Astrocyte (in vitro differentiated cells and primary cell): Measurements from ENCODE around the gene CFAP58.

ENCODE experiments used
- EZH2 ChIP-seq: IDR thresholded peaks from 2 replicates; pipeline ENCODE4 v1.6.1; 2012; ENCODE audit warnings: mild to moderate bottlenecking, low read length, inconsistent platforms; ENCODE audit not compliant: insufficient read depth
- TF ChIP-seq, protein P1 (sequence below): IDR thresholded peaks from 2 replicates; pipeline ENCODE4 v1.5.1; 2011; ENCODE audit warnings: low read depth, mild to moderate bottlenecking, inconsistent platforms, low read length, moderate library complexity; ENCODE audit not compliant: insufficient read depth

DNA sequence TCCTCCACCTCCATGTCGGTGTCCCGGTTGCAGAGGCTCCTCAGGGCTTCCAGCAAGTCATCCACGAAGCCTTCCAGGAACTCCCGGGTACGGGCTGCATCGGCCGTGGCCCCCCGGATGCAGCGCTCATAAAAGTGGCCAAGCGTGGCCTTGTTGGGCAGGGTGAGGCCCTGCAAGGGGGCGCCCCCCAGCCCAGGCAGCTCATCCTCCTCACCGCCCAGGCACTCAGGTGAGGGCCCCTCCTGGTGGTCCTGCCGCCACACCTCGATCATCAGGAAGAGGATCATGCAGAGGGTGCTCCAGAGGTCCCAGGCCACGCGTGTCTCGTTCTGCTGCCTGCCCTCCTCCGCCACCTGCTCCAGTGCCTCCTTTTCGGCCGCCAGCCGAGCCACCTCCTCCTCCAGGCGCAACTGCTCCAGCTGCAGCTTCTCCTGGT lies 38.1 kb upstream of the CFAP58 start:
- TF ChIP-seq, protein P1, sequence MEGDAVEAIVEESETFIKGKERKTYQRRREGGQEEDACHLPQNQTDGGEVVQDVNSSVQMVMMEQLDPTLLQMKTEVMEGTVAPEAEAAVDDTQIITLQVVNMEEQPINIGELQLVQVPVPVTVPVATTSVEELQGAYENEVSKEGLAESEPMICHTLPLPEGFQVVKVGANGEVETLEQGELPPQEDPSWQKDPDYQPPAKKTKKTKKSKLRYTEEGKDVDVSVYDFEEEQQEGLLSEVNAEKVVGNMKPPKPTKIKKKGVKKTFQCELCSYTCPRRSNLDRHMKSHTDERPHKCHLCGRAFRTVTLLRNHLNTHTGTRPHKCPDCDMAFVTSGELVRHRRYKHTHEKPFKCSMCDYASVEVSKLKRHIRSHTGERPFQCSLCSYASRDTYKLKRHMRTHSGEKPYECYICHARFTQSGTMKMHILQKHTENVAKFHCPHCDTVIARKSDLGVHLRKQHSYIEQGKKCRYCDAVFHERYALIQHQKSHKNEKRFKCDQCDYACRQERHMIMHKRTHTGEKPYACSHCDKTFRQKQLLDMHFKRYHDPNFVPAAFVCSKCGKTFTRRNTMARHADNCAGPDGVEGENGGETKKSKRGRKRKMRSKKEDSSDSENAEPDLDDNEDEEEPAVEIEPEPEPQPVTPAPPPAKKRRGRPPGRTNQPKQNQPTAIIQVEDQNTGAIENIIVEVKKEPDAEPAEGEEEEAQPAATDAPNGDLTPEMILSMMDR, result no peak
- no peak for TF ChIP-seq EZH2
